Heart right ventricle (tissue), 16 donors: Measurements from ENCODE around the gene SFT2D1. TPM values are rescaled to one million over a fixed set of nuclear protein-coding genes. Genes with fewer than 3 reads are reported as not detected.

Experiments
- ATAC-seq, 8 donors: fragments of 200-7000 bp; cut with Tn5 transposase; one replicate each; pipeline ENCODE4 v1.9.1; 2020; ENCODE audit warnings: mild to moderate bottlenecking in 8 of 8, moderate library complexity in 8 of 8, moderate number of reproducible peaks in 1 of 8
- DNase-seq, 2 donors: peaks; one replicate each; pipeline ENCODE4 v3.0.0-alpha.2; 2020
- H3K27ac ChIP-seq, 10 donors: fragments of 200-600 bp; sonication (generic) in 2 of 10; one replicate each; pipeline versions ENCODE4 v1.5.0 to v1.8.0; 2020 to 2022; ENCODE audit warnings: mild to moderate bottlenecking in 3 of 10
- H3K27me3 ChIP-seq, 7 donors: fragments of 200-600 bp; one replicate each; pipeline ENCODE4 v1.8.0; 2021 to 2022; ENCODE audit warnings: mild to moderate bottlenecking in 2 of 7
- H3K36me3 ChIP-seq, 9 donors: fragments of 200-600 bp; sonication (generic) in 1 of 9; one replicate each; pipeline versions ENCODE4 v1.5.0 to v1.8.0; 2020 to 2022; ENCODE audit warnings: mild to moderate bottlenecking in 2 of 9
- H3K4me1 ChIP-seq, 9 donors: fragments of 200-600 bp; sonication (generic) in 1 of 9; one replicate each; pipeline versions ENCODE4 v1.5.0 to v1.8.0; 2020 to 2022; ENCODE audit warnings: mild to moderate bottlenecking in 4 of 9
- H3K4me3 ChIP-seq, 10 donors: fragments of 200-600 bp; sonication (generic) in 2 of 10; one replicate each; pipeline versions ENCODE4 v1.5.0 to v1.8.0; 2020 to 2022; ENCODE audit warnings: mild to moderate bottlenecking in 7 of 10, moderate library complexity in 2 of 10
- H3K9me3 ChIP-seq, 11 donors: fragments of 200-600 bp in 10 of 11; sonication (generic) in 2 of 11; one replicate each; pipeline versions ENCODE4 v1.5.0 to v1.8.0; 2013 to 2022; ENCODE audit warnings: mild to moderate bottlenecking in 2 of 11, control low read depth in 1 of 11, moderate library complexity in 1 of 11
- WGBS, 2 donors: extraction: QIAGEN DNeasy Blood & Tissue Kit; methylation state at CpG; one replicate each; pipeline ENCODE4 v1.1.7; 2013; ENCODE audit warnings: inconsistent platforms in 1 of 2; 5-methylcytosine and 5-hydroxymethylcytosine counted together
- intact Hi-C, 10 donors: fragments of 100-400 bp; cut with DNase I; formaldehyde crosslinking; loops; one replicate each; pipeline versions ENCODE4 v1.11.1 to v1.14.2; 2022
- polyA plus RNA-seq, 2 donors: library from polyadenylated mRNA; stranded (reverse); fragments of 200-250 nt; gene quantifications; one replicate each; pipeline ENCODE4 v1.2.3, GENCODE V29; 2013
- total RNA-seq, 10 donors: library from RNA; stranded (reverse); fragmentation: NEBNext Ultra II Directional in 3 of 10; extraction: Animal tissue kit (Norgen Biotek cat#: 25700) in 3 of 10; gene quantifications; one replicate each; pipeline versions ENCODE4 v1.2.1 to v1.2.4, GENCODE V29; 2021 to 2023
- TF ChIP-seq, protein P1 (sequence below), 9 donors: fragments of 200-600 bp; sonication (generic) in 2 of 9; IDR thresholded peaks; one replicate each; pipeline versions ENCODE4 v1.5.0 to v1.8.0; 2021 to 2022; ENCODE audit warnings: antibody characterized with exemption in 9 of 9, mild to moderate bottlenecking in 5 of 9, moderate library complexity in 1 of 9
- donor health status: Arrhythmogenic right ventricular cardiomyopathy.
- donor health status: ischemic (EF 13 %, LVEDD 7.1; RV severe dilation, severe dysfunction).
- donor health status: healthy with polysubstance abuse.
- donor health status: DM: no; HTN: yes; CAD: no.
- donor health status: DM: no; HTN: no; CAD: no.
- donor health status: ischemic (EF 25% LVEDD 6.9; RV normal size, moderate dysfunction).
- donor health status: ischemic (EF 25% LVEDD 5.7; RV mildly dilated, moderate dysfunction).
- donor health status: healthy.
- donor health status: DM: yes; HTN: yes; CAD: no.
- donor health status: Ischemic cardiomyopathy.
- donor health status: ischemic (EF 35%, LVEDD 5.7; RV mildly dilated, moderate dysfunction).
- donor health status: nonischemic (EF 11% LVEDD 7.7; RV severe dilation, severe dysfunction).
- donor health status: DM: yes; HTN: yes; CAD: no.
- donor health status: PGD.
- donor health status: ischemic (EF 29% LVEDD 5.4; RV normal size, mild dysfunction).
- donor health status: nonischemic (EF 23%, LVEDD 6.1; RV moderate dilation, normal function).

Gene SFT2D1
- total and polyA plus RNA-seq, 12 donors, result 15.6 to 43.6 (median 22.1) TPM

DNA sequence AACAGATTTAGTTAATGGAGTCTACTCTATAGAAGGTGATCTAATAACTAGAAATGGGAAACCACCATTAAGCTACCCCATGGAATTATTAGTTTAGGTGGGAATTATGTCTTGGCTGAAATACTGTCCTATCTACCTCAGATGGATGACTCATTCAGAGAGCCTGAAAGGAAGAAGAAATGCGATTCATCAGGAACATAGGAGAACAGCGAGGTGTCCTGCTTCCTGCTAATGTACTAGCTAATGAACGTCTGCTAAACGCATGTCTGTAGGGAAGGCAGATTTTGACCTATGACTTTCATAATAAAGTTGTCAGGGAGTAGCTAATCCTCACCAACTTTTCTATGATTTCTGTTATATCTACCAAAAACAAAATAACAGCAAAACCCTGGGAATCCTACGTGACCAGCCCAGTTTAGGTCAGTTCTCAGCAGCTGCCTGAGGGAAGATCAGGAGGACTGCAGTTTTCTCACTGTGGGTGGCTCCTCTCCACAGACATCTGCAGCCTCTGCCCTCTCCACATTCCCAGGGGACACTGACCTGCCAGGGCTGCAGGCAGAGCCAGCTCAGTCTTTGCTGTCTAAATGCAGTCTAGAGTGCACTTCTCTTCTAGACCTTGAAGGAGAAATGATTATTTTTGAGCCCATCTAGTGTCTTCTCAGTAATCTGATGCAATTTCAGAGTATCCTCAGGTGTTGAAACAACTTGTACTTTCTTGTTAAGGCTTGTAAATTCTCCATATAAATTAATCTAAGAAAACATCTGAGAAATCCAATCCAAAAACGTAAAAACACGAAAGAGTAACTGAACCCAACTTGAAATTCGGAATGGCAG, 18.1 kb upstream of the SFT2D1 start:
- H3K27ac ChIP-seq, result peak overlapping the region in 6 of 10 donors; percentile 37 to 88 (median 61)
- H3K9me3 ChIP-seq, result no peaks in the 10 kb centered on the region
- no peak for DNase-seq
- H3K4me1 ChIP-seq, result peaks cover 2 to 55% (median 33%) of the 10 kb centered on the region in 9 donors
- peaks cover 0 to 3% (median 0%) of the 10 kb centered on the region in 7 donors for H3K27me3 ChIP-seq
- 60 to 75% methylated on average over 8 of the region's 8 CpGs for WGBS, 2 donors
- TF ChIP-seq, protein P1, sequence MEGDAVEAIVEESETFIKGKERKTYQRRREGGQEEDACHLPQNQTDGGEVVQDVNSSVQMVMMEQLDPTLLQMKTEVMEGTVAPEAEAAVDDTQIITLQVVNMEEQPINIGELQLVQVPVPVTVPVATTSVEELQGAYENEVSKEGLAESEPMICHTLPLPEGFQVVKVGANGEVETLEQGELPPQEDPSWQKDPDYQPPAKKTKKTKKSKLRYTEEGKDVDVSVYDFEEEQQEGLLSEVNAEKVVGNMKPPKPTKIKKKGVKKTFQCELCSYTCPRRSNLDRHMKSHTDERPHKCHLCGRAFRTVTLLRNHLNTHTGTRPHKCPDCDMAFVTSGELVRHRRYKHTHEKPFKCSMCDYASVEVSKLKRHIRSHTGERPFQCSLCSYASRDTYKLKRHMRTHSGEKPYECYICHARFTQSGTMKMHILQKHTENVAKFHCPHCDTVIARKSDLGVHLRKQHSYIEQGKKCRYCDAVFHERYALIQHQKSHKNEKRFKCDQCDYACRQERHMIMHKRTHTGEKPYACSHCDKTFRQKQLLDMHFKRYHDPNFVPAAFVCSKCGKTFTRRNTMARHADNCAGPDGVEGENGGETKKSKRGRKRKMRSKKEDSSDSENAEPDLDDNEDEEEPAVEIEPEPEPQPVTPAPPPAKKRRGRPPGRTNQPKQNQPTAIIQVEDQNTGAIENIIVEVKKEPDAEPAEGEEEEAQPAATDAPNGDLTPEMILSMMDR (IDR thresholded peaks at IDR 0.05), result no peak
- peak in 5 of 8 donors; percentile 28 to 40 (median 35) for ATAC-seq
- peaks cover 0 to 31% (median 0%) of the 10 kb centered on the region in 9 donors for H3K36me3 ChIP-seq
- intact Hi-C loops, result no loop called here
- no peak overlapping the region for H3K4me3 ChIP-seq

DNA sequence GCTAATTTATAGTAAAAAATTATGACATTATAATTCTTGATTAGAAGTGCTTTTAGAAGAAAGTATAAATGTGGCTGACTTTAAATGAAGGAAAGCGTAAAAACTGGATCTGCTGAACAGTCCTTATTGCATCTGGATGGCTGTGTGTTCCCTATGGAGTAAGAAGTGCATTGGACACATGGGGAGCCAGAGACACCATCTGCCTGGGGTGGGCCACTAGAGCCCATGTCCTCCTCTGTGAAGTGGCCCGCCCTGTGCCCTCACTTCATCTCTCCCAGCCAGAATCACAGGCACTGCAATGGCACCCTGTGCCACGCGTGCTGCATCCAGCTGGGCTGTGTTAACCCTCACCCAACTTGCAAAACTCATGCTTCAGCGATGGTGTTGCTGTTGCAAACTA, 13.2 kb upstream of the SFT2D1 start:
- TF ChIP-seq, protein P1 (IDR thresholded peaks at IDR 0.05), result no peak
- ATAC-seq (no peak), DNase-seq (no peak)
- Histone ChIP-seq H3K4me1 (peaks cover 0 to 12% (median 3%) of the 10 kb centered on the region in 9 donors), H3K36me3 (no peaks in the 10 kb centered on the region), H3K27ac (no peak overlapping the region), H3K4me3 (no peak overlapping the region), H3K27me3 (peaks cover 0 to 8% (median 0%) of the 10 kb centered on the region in 7 donors), H3K9me3 (peaks cover 0 to 5% (median 0%) of the 10 kb centered on the region in 11 donors)
- WGBS, 2 donors, result 77 to 82% methylated on average over 5 of the region's 5 CpGs
- intact Hi-C loops, result no loop called here

- Histone ChIP-seq H3K4me1 (peaks cover 0 to 6% (median 0%) of the 10 kb centered on the region in 9 donors), H3K4me3 (no peak overlapping the region), H3K27me3 (peaks cover 0 to 8% (median 0%) of the 10 kb centered on the region in 7 donors), H3K36me3 (no peaks in the 10 kb centered on the region), H3K27ac (no peak overlapping the region), H3K9me3 (peaks cover 0 to 9% (median 0%) of the 10 kb centered on the region in 11 donors)
- TF ChIP-seq, protein P1 (IDR thresholded peaks at IDR 0.05), result no peak
- intact Hi-C loops, result no loop called here
- DNase-seq (no peak), ATAC-seq (no peak)
- 96 to 97% methylated on average over 4 of the region's 4 CpGs for WGBS, 2 donors
These were observed 12.6 kb upstream of the SFT2D1 start for GRCh38 chr6:166354965-166355364.

DNA sequence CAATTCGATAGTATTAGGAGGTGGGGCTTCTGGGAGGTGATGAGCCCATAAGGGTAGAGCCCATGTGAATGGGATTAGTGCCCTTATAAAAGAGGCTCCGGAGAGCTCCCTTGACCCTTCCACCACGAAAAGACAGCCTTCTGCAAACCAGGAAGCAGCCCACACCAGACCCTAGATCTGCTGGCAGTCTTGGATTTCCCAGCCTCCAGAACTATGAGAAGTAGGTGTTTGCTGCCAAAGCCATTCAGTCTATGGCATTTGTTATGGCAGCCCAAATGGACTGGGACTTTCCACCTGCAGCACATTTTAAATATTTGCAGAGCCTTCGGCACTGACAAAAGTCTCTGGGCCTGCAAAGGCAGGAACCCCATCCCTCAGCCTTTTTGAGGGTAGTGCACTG, 11.8 kb upstream of the SFT2D1 start:
- H3K9me3 ChIP-seq, result peaks cover 0 to 13% (median 0%) of the 10 kb centered on the region in 11 donors
- TF ChIP-seq, protein P1 (IDR thresholded peaks at IDR 0.05), result no peak
- no peak for DNase-seq

More for the DNA sequence above, 11.8 kb upstream of the SFT2D1 start:
- no peak overlapping the region for H3K4me3 ChIP-seq
- intact Hi-C loops, result no loop called here
- peaks cover 0 to 8% (median 0%) of the 10 kb centered on the region in 7 donors for H3K27me3 ChIP-seq
- WGBS, 2 donors, result 85 to 86% methylated on average over 4 of the region's 4 CpGs
- H3K4me1 ChIP-seq, result peaks cover 0 to 5% (median 0%) of the 10 kb centered on the region in 9 donors
- H3K36me3 ChIP-seq, result no peaks in the 10 kb centered on the region
- no peak overlapping the region for H3K27ac ChIP-seq
- no peak for ATAC-seq
